ENCODE results near the gene AATK. TPM values are rescaled to one million over a fixed set of nuclear protein-coding genes. Genes with fewer than 3 reads are reported as not detected.

Gene AATK
- total and polyA plus RNA-seq, 2 of the 4 experiments (the other 2 are of a cell fraction), result under 0.01 to 0.21 TPM

DNA sequence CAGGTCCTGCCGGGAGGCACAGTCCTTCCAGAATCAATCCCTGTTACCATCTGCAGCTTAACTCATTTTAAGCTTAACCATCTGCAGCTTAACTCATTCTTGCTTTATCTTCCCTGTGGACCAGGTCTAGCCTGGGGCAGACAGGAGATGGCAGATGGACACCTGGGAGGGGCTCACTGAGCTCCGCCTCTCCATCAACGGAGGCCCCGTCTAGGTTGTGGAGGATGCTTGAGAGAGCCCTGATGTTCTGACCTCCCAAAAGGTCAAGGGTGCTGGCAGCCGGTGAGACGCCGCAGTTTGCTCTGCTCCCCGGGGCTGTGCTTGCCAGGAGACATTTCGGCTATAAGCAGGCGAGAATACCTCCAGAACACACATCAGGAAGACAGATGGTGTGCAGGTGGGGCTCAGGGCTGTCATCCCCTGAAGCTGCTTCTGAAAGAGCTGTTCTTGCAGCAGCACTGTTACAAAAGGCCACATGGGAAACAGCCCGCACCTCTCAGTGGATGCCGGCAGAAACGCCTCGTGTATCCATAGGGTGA is 89.8 kb downstream of the AATK start:
- H4K20me1 ChIP-seq (ENCODE audit: insufficient read depth, low read length), result 0 out of 2 replicates have a peak, but pooled peaks cover 4% of the 10 kb centered on the region
- no peak overlapping the region for H3K4me3 ChIP-seq (ENCODE audit: insufficient read depth, low read depth, low read length)
- no peak overlapping the region for H3K27ac ChIP-seq (ENCODE audit: insufficient read depth, low read length)
- no peak overlapping the region for H3K9ac ChIP-seq (ENCODE audit: low read depth, low read length)
- ATAC-seq (ENCODE audit: low read depth), result no peak
- H4K5ac ChIP-seq (ENCODE audit: low read depth, low read length), result no peak overlapping the region
- no peak overlapping the region for H3K14ac ChIP-seq (replicated peaks; ENCODE audit: low read depth, low read length)
- no peak overlapping the region for H2BK120ac ChIP-seq (ENCODE audit: low read depth, low read length)
- intact Hi-C loops (cut with micrococcal nuclease), result no loop called here
- 72% methylated on average over 3 of the region's 14 CpGs; no CpG with 5 or more reads in 1 of the 2 experiments for WGBS, 2 experiments (ENCODE audit: extremely low coverage in 2 of 2, insufficient read length in 1 of 2)
- POLR2A ChIA-PET (ENCODE audit: unreplicated experiment), result no interaction called here
- CTCF ChIA-PET, result interaction anchor here (0.8 kb wide), 1 partner anchor 21 kb away, joined by 3 read pairs; no protein-coding TSS in a partner anchor
- H3K4ac ChIP-seq (ENCODE audit: low read depth, low read length), result no peak overlapping the region
- TF ChIP-seq MAZ (IDR thresholded peaks at IDR 0.05; ENCODE audit: borderline replicate concordance, low read depth, low read length) (no peak), RFX5 (IDR thresholded peaks at IDR 0.05; ENCODE audit: low read depth, low read length) (no peak), RCOR1 (IDR thresholded peaks at IDR 0.05; ENCODE audit: insufficient replicate concordance, low read length) (no peak), CHD1 (IDR thresholded peaks at IDR 0.05; ENCODE audit: low read depth, low read length) (no peak), CEBPB (IDR thresholded peaks at IDR 0.05; ENCODE audit: low read depth, low read length) (no peak), CTCF (conservative IDR thresholded peaks at IDR 0.05; ENCODE audit: low read depth, low read length) (no peak), POLR2A (IDR thresholded peaks at IDR 0.05; ENCODE audit: low read depth, low read length) (no peak), MAFK (IDR thresholded peaks at IDR 0.05; ENCODE audit: low read depth, low read length) (no peak), FOS (IDR thresholded peaks at IDR 0.05; ENCODE audit: low read depth, low read length) (no peak), BHLHE40 (IDR thresholded peaks at IDR 0.05; ENCODE audit: low read depth, low read length) (no peak), MXI1 (IDR thresholded peaks at IDR 0.05; ENCODE audit: borderline replicate concordance, low read depth, low read length) (no peak)
- TF ChIP-seq, protein P1, sequence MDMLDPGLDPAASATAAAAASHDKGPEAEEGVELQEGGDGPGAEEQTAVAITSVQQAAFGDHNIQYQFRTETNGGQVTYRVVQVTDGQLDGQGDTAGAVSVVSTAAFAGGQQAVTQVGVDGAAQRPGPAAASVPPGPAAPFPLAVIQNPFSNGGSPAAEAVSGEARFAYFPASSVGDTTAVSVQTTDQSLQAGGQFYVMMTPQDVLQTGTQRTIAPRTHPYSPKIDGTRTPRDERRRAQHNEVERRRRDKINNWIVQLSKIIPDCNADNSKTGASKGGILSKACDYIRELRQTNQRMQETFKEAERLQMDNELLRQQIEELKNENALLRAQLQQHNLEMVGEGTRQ (IDR thresholded peaks at IDR 0.05; ENCODE audit: low read depth, low read length), result no peak
- no peak overlapping the region for H3K18ac ChIP-seq (ENCODE audit: low read depth, low read length)
- H3K23ac ChIP-seq (ENCODE audit: low read depth, low read length), result no peak overlapping the region
- H2AK9ac ChIP-seq (replicated peaks; ENCODE audit: low read depth, low read length, poor library complexity), result peak overlapping the region; percentile 42
- no peak for DNase-seq
- H2BK5ac ChIP-seq (ENCODE audit: low read depth, low read length, poor library complexity, severe bottlenecking), result no peak overlapping the region
- H3K4me2 ChIP-seq (ENCODE audit: low read depth, low read length), result no peak overlapping the region
- no peaks in the 10 kb centered on the region for H3K4me1 ChIP-seq (ENCODE audit: control insufficient read depth, insufficient read depth, low read length)
- no peaks in the 10 kb centered on the region for H3K9me3 ChIP-seq (ENCODE audit: control insufficient read depth, insufficient read depth, low read length)
- H4K91ac ChIP-seq (ENCODE audit: insufficient read depth, low read depth, low read length), result no peak overlapping the region
- H3K9me1 ChIP-seq (ENCODE audit: insufficient read depth, low read length), result peaks cover 8% of the 10 kb centered on the region
- H4K8ac ChIP-seq (ENCODE audit: low read depth in 2 of 2, low read length in 2 of 2), result no peak overlapping the region
- in situ Hi-C loops (cut with MboI; ENCODE audit: low sequenced_read_pairs), result no loop called here
- no peak overlapping the region for H2AFZ ChIP-seq (replicated peaks; ENCODE audit: low read length, poor library complexity)
- H3K36me3 ChIP-seq (ENCODE audit: control insufficient read depth, insufficient read depth, low read length), result peaks cover 7% of the 10 kb centered on the region; the same call in 1 of the 2 replicates
- H2BK20ac ChIP-seq (ENCODE audit: low read depth, low read length), result no peak overlapping the region
- no peak overlapping the region for H3K56ac ChIP-seq (ENCODE audit: extremely low read depth, insufficient read depth, low read length)
- H3K27me3 ChIP-seq (ENCODE audit: control insufficient read depth, insufficient read depth, low read length), result no peaks in the 10 kb centered on the region
- dilution Hi-C loops (cut with HindIII; ENCODE audit: low sequenced_read_pairs, unreplicated experiment), result no loop called here
- BruUV-seq (replicated peaks), result no TSS peak
- H2AK5ac ChIP-seq (ENCODE audit: low read depth, low read length), result no peak overlapping the region
- H3K79me1 ChIP-seq (ENCODE audit: low read depth in 1 of 2, low read length in 2 of 2), result peaks cover 0 to 4% of the 10 kb centered on the region in 2 experiments; a peak in 1 of 4 replicates
- H2BK15ac ChIP-seq (ENCODE audit: low read depth, low read length), result no peak overlapping the region

All from IMR-90 (cell line).